Hematopoietic multipotent progenitor cell (in vitro differentiated cells): ENCODE data around the gene PUM1. TPM values are rescaled to one million over a fixed set of nuclear protein-coding genes. Genes with fewer than 3 reads are reported as not detected.
"Not testable (repeated sequence)": the region's sequence is repeated elsewhere in the genome, so short reads cannot be mapped to it uniquely, and the experiment has no call there.

ENCODE experiments used
- DNase-seq, 3 donors: peaks; one replicate each; pipeline ENCODE4 v3.0.0-alpha.2; 2011 to 2015; ENCODE audit warnings: low read depth in 2 of 3, low spot score in 2 of 3
- total RNA-seq: library from RNA; depleted of rRNA; stranded (reverse); fragments of >200 nt; gene quantifications from one replicate; pipeline ENCODE4 v1.2.3, GENCODE V29; 2012

The PUM1 gene
- total RNA-seq, 1 donor, result 147 TPM

GRCh38 chr1:31064111-31064717 is 1.3 kb downstream of the PUM1 start:
- DNase-seq, result no peak

GRCh38 chr1:31063631-31064030 is 1.9 kb downstream of the PUM1 start:
- DNase-seq, result no peak

- DNase-seq, result no peak
Observed at GRCh38 chr1:31062867-31063380, 2.6 kb downstream of the PUM1 start.

- not testable (repeated sequence) for DNase-seq
Observed at GRCh38 chr1:31062162-31062866, 3.2 kb downstream of the PUM1 start.

- DNase-seq, result no peak
Observed at GRCh38 chr1:31058012-31058411, 7.5 kb downstream of the PUM1 start.

- no peak for DNase-seq
Observed at GRCh38 chr1:31055953-31056352, 9.6 kb downstream of the PUM1 start.

GRCh38 chr1:31055501-31055900 is 10.0 kb downstream of the PUM1 start:
- no peak for DNase-seq

- no peak for DNase-seq
Observed at GRCh38 chr1:31054958-31055481, 10.5 kb downstream of the PUM1 start.

- DNase-seq, result no peak
Observed at GRCh38 chr1:31054349-31054748, 11.2 kb downstream of the PUM1 start.

- not testable (repeated sequence) for DNase-seq
Observed at GRCh38 chr1:31052613-31053012, 12.9 kb downstream of the PUM1 start.

GRCh38 chr1:31051611-31052010 is 13.9 kb downstream of the PUM1 start:
- DNase-seq, result no peak

GRCh38 chr1:31047507-31047906 is 18.0 kb downstream of the PUM1 start:
- DNase-seq, result not testable (repeated sequence)

GRCh38 chr1:31043631-31044030 is 21.9 kb downstream of the PUM1 start:
- no peak for DNase-seq

GRCh38 chr1:31042656-31043055 is 22.9 kb downstream of the PUM1 start:
- no peak for DNase-seq

- no peak for DNase-seq
Observed at GRCh38 chr1:31041529-31041928, 24.0 kb downstream of the PUM1 start.

GRCh38 chr1:31040038-31040437 is 25.5 kb downstream of the PUM1 start:
- DNase-seq, result no peak

GRCh38 chr1:31038935-31039334 is 26.6 kb downstream of the PUM1 start:
- not testable (repeated sequence) for DNase-seq

GRCh38 chr1:31038360-31038759 is 27.2 kb downstream of the PUM1 start:
- no peak for DNase-seq

GRCh38 chr1:31036749-31037500 is 28.6 kb downstream of the PUM1 start:
- no peak for DNase-seq

GRCh38 chr1:31033598-31033997 is 31.9 kb downstream of the PUM1 start:
- DNase-seq, result no peak

GRCh38 chr1:31032266-31032665 is 33.3 kb downstream of the PUM1 start:
- peak in 1 of 3 donors; percentile 26 for DNase-seq
